ENCODE measurements around the gene SPANXN4.

The SPANXN4 gene

GRCh38 chrX:143058120-143058519, 32.4 kb downstream of the SPANXN4 start:
- ATAC-seq = no peak
- TF ChIP-seq ZFP30 (CRISPR knock-in tag; IDR thresholded peaks at IDR 0.05) (no peak), ZNF8 (CRISPR knock-in tag; IDR thresholded peaks at IDR 0.05) (no peak), SNAI2 (CRISPR knock-in tag; IDR thresholded peaks at IDR 0.05) (no peak), ZC3H10 (CRISPR knock-in tag; IDR thresholded peaks at IDR 0.05) (no peak), TOX (CRISPR knock-in tag; IDR thresholded peaks at IDR 0.05; ENCODE audit: borderline replicate concordance) (no peak), ZFP3 (CRISPR knock-in tag; IDR thresholded peaks at IDR 0.05) (no peak)

GRCh38 chrX:143081231-143081630, 55.5 kb downstream of the SPANXN4 start:
- ATAC-seq = no peak
- TF ChIP-seq ARNTL (CRISPR knock-in tag; IDR thresholded peaks at IDR 0.05; ENCODE audit: borderline replicate concordance, low read depth) (no peak), CSDC2 (CRISPR knock-in tag; IDR thresholded peaks at IDR 0.05) (no peak)

- ATAC-seq = no peak
- TF ChIP-seq TSHZ2 (CRISPR knock-in tag; IDR thresholded peaks at IDR 0.05) (no peak), RARB (CRISPR knock-in tag; IDR thresholded peaks at IDR 0.05) (no peak), ZNF8 (CRISPR knock-in tag; IDR thresholded peaks at IDR 0.05) (no peak), TCF4 (CRISPR knock-in tag; IDR thresholded peaks at IDR 0.05; ENCODE audit: borderline replicate concordance) (no peak), PPARA (CRISPR knock-in tag; IDR thresholded peaks at IDR 0.05; ENCODE audit: borderline replicate concordance) (no peak), ARNTL (CRISPR knock-in tag; IDR thresholded peaks at IDR 0.05; ENCODE audit: borderline replicate concordance, low read depth) (no peak), CREB5 (CRISPR knock-in tag; IDR thresholded peaks at IDR 0.05; ENCODE audit: low read depth) (no peak), PATZ1 (CRISPR knock-in tag; IDR thresholded peaks at IDR 0.05; ENCODE audit: borderline replicate concordance) (no peak), ZC3H10 (CRISPR knock-in tag; IDR thresholded peaks at IDR 0.05) (no peak), ZFP3 (CRISPR knock-in tag; IDR thresholded peaks at IDR 0.05) (no peak), ZFP30 (CRISPR knock-in tag; IDR thresholded peaks at IDR 0.05) (no peak)
Measured at GRCh38 chrX:143082537-143082936, 56.8 kb downstream of the SPANXN4 start.
